Body of pancreas (tissue), 4 donors: ENCODE data around the gene ARHGDIA. TPM values are rescaled to one million over a fixed set of nuclear protein-coding genes. Genes with fewer than 3 reads are reported as not detected.

Source experiments
- ATAC-seq: fragments of 150-250 bp; one replicate; pipeline ENCODE4 v1.9.1; 2016
- DNase-seq, 4 donors: peaks; one replicate each; pipeline ENCODE4 v3.0.0-alpha.2; 2019
- H3K27ac ChIP-seq, 4 donors: fragments of 200-600 bp; sonication (generic); 1 replicate in 3 of 4; 2 replicates in 1 of 4; pipeline versions ENCODE4 v1.5.1 to v1.6.1; 2016 to 2019; ENCODE audit warnings: mild to moderate bottlenecking in 1 of 4, mixed read lengths in 1 of 4, moderate library complexity in 1 of 4
- H3K27me3 ChIP-seq, 2 donors: fragments of 200-600 bp; sonication (generic); one replicate each; pipeline ENCODE4 v1.6.0; 2016; ENCODE audit warnings: mild to moderate bottlenecking in 1 of 2
- H3K36me3 ChIP-seq, 2 donors: fragments of 200-600 bp; sonication (generic); replicated peaks in 1 of 2; 2 replicates each; pipeline ENCODE4 v1.5.1; 2016; ENCODE audit warnings: low read depth in 2 of 2; ENCODE audit not compliant: insufficient read depth in 1 of 2
- H3K4me1 ChIP-seq: fragments of 200-600 bp; sonication (generic); one replicate; pipeline ENCODE4 v1.6.0; 2016
- H3K4me3 ChIP-seq, 2 donors: fragments of 200-600 bp; sonication (generic); 1 replicate in 1 of 2; 2 replicates in 1 of 2; pipeline ENCODE4 v1.5.1; 2016 to 2019
- H3K9me3 ChIP-seq, 3 donors: fragments of 200-600 bp; sonication (generic); 1 replicate in 2 of 3; 2 replicates in 1 of 3; pipeline ENCODE4 v1.5.1; 2016
- POLR2A ChIP-seq, 3 donors: fragments of 450-650 bp; IDR thresholded peaks; one replicate each; pipeline ENCODE4 v1.6.1; 2016; ENCODE audit warnings: antibody characterized with exemption in 3 of 3, mild to moderate bottlenecking in 2 of 3
- WGBS, 2 donors: methylation state at CpG; one replicate each; pipeline ENCODE4 v1.1.5; 2017; 5-methylcytosine and 5-hydroxymethylcytosine counted together
- intact Hi-C: fragments of 100-400 bp; cut with DNase I; formaldehyde crosslinking; loops from one replicate; pipeline ENCODE4 v1.15.1; 2023
- total RNA-seq, 2 donors: library from RNA; depleted of rRNA; stranded (reverse); fragments of >200 nt; gene quantifications; one replicate each; pipeline ENCODE4 v1.1.0, GENCODE V29; 2016
- TF ChIP-seq, protein P1 (sequence below), 7 experiments: fragments of 450-650 bp in 4 of 7; fragments of 200-600 bp in 3 of 7; sonication (generic) in 3 of 7; IDR thresholded peaks; one replicate each; pipeline ENCODE4 v1.5.1; 2016 to 2019; ENCODE audit warnings: antibody characterized with exemption in 7 of 7

The ARHGDIA gene
- total RNA-seq, 2 donors from 2014 or later = 109 to 141 TPM

DNA sequence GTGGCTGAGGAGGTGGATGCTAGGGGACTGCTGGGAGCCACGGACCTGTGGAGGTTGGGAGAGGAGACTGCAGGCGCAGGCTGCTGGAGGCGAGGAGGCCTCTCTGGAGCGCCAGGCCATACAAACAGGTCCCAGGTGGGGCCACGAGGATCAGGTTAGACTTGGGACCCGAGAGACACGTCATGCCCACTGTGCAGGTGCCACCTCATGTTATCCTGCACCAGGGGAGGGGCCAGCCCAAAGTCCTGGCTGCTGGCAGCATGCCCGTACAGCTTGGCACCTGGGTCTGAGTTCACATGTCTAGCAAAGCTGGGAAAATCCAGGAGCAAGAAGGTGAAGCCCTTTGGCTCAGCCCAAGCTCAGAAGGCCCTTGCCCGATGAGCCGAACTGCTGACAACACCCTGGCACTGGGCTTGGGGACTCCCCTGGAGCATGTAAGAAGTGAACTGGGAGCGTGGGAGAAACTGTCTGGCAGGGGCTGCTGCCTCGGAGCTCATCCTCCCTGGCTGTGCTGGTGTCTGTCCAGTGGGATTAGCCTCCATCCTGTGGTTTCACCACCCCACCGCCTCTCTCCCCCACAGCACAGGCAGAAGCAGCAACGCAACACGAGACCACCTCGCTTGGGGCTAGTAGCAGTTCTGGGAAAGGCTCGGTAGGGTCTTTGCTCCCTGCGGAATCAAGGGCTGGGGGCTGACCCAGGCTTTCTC is 5.3 kb downstream of the ARHGDIA start:
- no peak overlapping the region for H3K4me3 ChIP-seq
- no peaks in the 10 kb centered on the region for H3K9me3 ChIP-seq
- H3K27me3 ChIP-seq = no peaks in the 10 kb centered on the region
- H3K4me1 ChIP-seq = peaks cover 84% of the 10 kb centered on the region
- TF ChIP-seq POLR2A (IDR thresholded peaks at IDR 0.05) = peak; percentile 76 to 80 (median 79)
- TF ChIP-seq, protein P1, sequence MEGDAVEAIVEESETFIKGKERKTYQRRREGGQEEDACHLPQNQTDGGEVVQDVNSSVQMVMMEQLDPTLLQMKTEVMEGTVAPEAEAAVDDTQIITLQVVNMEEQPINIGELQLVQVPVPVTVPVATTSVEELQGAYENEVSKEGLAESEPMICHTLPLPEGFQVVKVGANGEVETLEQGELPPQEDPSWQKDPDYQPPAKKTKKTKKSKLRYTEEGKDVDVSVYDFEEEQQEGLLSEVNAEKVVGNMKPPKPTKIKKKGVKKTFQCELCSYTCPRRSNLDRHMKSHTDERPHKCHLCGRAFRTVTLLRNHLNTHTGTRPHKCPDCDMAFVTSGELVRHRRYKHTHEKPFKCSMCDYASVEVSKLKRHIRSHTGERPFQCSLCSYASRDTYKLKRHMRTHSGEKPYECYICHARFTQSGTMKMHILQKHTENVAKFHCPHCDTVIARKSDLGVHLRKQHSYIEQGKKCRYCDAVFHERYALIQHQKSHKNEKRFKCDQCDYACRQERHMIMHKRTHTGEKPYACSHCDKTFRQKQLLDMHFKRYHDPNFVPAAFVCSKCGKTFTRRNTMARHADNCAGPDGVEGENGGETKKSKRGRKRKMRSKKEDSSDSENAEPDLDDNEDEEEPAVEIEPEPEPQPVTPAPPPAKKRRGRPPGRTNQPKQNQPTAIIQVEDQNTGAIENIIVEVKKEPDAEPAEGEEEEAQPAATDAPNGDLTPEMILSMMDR (IDR thresholded peaks at IDR 0.05) = no peak
- 29 to 57% methylated on average over 11 to 18 of the region's 18 CpGs for WGBS, 2 donors
- peak overlapping the region; percentile 91 to 98 (median 96) for H3K27ac ChIP-seq
- intact Hi-C loops = no loop called here
- ATAC-seq = peak; percentile 62
- H3K36me3 ChIP-seq = no peaks in the 10 kb centered on the region
- DNase-seq = peak; percentile 97 to 99 (median 98)

DNA sequence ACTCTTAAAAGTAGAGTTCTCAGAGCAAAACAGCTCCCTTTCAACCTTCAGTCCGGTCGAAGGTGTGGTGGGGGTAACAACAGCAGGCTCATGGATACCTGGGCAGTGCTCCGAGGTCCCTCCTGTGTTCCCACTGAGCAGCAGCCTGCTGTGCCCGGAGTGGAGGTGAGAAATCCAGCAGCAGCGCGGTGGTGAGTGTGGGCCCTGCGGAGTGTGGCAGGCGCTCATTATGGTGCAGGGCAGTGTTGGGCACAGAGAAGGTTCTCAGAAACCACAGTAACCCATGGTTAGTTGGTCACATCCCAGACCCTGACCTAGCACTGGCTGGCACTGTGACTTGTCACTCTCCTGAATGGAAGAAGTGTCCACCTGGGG is 5.8 kb downstream of the ARHGDIA start:
- Histone ChIP-seq H3K27me3 (no peaks in the 10 kb centered on the region), H3K4me3 (no peak overlapping the region), H3K27ac (peak overlapping the region; percentile 90 to 98 (median 96)), H3K4me1 (peaks cover 84% of the 10 kb centered on the region), H3K36me3 (no peaks in the 10 kb centered on the region), H3K9me3 (no peaks in the 10 kb centered on the region)
- 20 to 42% methylated on average over 1 to 8 of the region's 8 CpGs for WGBS, 2 donors
- ATAC-seq (no peak), DNase-seq (no peak)
- intact Hi-C loops = no loop called here
- TF ChIP-seq POLR2A (IDR thresholded peaks at IDR 0.05) = no peak
- TF ChIP-seq, protein P1 (IDR thresholded peaks at IDR 0.05) = no peak

DNA sequence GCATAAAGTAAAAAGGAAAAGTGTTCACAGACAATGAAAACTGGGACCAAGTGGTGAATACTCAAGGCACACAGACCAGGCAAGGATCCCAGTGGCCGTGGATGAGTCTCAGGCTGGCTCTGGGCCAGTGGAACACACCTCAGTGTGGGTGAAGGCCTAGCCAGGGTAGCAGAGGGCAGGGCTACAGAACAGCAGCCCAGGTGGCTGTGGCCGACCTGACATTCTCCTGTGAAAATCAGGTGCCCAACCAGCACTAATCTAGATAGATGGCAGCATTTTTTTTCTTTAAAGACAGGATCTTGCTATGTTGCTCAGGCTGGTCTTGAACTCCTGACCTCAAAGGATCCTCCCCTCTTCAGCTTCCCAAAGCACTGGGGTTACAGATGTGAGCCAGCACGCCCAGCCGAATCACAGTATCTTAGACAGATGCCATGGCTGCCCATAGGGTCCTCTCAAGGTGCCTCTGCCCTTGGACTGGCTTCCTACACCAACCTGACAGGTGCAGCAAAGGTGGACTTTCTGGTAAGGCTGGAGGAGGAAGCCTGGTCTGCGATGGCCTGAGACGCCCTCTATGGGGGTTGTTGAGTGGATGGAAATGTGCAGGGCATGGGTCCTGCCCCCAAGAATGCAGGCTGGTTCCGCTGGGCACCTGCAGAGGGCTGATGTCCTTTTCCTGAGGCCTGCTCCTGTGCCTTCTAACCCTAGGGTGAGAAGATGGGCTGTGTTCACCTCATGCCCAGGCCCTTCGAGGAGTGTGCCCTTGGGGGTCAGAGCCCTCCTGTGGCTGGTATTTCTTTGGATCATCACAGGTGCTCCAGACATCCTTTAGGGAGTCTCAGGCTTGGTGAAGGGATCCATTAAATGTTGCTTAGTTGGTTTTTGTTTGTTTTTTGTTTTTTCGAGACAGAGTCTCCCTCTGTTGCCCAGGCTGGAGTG is 7.0 kb downstream of the ARHGDIA start:
- DNase-seq (peak in 3 of 4 donors; percentile 30 to 59 (median 55)), ATAC-seq (no peak)
- peaks cover 76% of the 10 kb centered on the region for H3K4me1 ChIP-seq
- no peaks in the 10 kb centered on the region for H3K36me3 ChIP-seq
- WGBS, 2 donors = 46 to 52% methylated on average over 9 of the region's 9 CpGs
- no peaks in the 10 kb centered on the region for H3K27me3 ChIP-seq
- no peaks in the 10 kb centered on the region for H3K9me3 ChIP-seq
- no peak overlapping the region for H3K4me3 ChIP-seq
- TF ChIP-seq, protein P1 (IDR thresholded peaks at IDR 0.05) = peak in 1 of 7 experiments; percentile 3
- peak in 1 of 3 donors; percentile 2 for TF ChIP-seq POLR2A (IDR thresholded peaks at IDR 0.05)
- intact Hi-C loops = no loop called here
- H3K27ac ChIP-seq = peak overlapping the region; percentile 60 to 98 (median 96)

DNA sequence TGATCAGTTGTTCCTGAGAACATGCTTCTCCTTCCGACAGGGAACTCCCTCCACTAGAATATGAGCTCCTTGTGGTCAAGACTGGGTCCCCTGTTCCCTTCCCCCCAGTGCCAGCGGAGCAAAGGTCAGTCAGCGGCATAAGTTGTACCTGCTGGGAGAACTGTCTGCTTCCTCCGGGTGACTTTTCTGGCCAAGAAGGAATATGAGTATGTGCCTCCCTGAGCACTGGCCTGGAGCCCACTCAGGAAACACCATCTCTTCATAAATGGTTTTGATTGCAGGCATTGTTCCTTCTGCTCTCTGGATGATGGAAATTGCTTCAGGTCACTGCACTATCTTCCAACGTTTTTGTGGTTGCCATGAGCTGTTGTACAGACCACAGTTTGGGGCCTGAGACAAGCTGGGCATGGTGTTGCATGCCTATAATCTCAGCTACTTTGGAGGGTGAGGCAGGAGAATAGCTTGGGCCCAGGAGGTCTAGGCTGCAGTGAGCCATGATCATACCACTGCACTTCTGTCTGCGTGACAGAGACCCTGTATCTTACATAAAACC is 7.9 kb downstream of the ARHGDIA start:
- H3K9me3 ChIP-seq = no peaks in the 10 kb centered on the region
- TF ChIP-seq, protein P1 (IDR thresholded peaks at IDR 0.05) = no peak
- TF ChIP-seq POLR2A (IDR thresholded peaks at IDR 0.05) = peak in 2 of 3 donors; percentile 10 to 41
- intact Hi-C loops = no loop called here
- ATAC-seq = no peak
- no peak overlapping the region for H3K4me3 ChIP-seq
- peak overlapping the region; percentile 60 to 98 (median 96) for H3K27ac ChIP-seq
- no peaks in the 10 kb centered on the region for H3K36me3 ChIP-seq
- DNase-seq = peak in 3 of 4 donors; percentile 59 to 72 (median 70)
- H3K27me3 ChIP-seq = no peaks in the 10 kb centered on the region
- peaks cover 76% of the 10 kb centered on the region for H3K4me1 ChIP-seq
- 25 to 48% methylated on average over 6 of the region's 6 CpGs for WGBS, 2 donors
